Psoas muscle (tissue), 8 donors: ENCODE measurements around the gene AK2. TPM values are rescaled to one million over a fixed set of nuclear protein-coding genes. Genes with fewer than 3 reads are reported as not detected.
A peak's percentile ranks its signal among the peaks of the same experiment; 100 is the strongest.
"Not testable (repeated sequence)": the region's sequence is repeated elsewhere in the genome, so short reads cannot be mapped to it uniquely, and the experiment has no call there.

Experiments
- ATAC-seq, 4 donors: fragments of 200-7000 bp; cut with Tn5 transposase; one replicate each; pipeline ENCODE4 v1.9.1; 2020; ENCODE audit warnings: moderate library complexity in 3 of 4, mild to moderate bottlenecking in 2 of 4
- DNase-seq, 2 donors: peaks; one replicate each; pipeline ENCODE4 v3.0.0-alpha.2; 2020
- H3K27ac ChIP-seq: fragments of 200-600 bp; one replicate; pipeline ENCODE4 v1.8.0; 2022
- H3K27me3 ChIP-seq, 3 donors: fragments of 200-600 bp in 1 of 3; one replicate each; pipeline versions ENCODE4 v1.6.1 to v1.8.0; 2013 to 2022; ENCODE audit warnings: low read length in 2 of 3, mild to moderate bottlenecking in 2 of 3, moderate library complexity in 1 of 3; ENCODE audit not compliant: insufficient read depth in 3 of 3
- H3K36me3 ChIP-seq, 2 donors: fragments of 200-600 bp in 1 of 2; one replicate each; pipeline versions ENCODE4 v1.6.1 to v1.8.0; 2013 to 2022; ENCODE audit warnings: low read depth in 1 of 2, mild to moderate bottlenecking in 1 of 2, moderate library complexity in 1 of 2; ENCODE audit not compliant: insufficient read depth in 1 of 2
- H3K4me1 ChIP-seq: fragments of 200-600 bp; one replicate; pipeline ENCODE4 v1.8.0; 2022
- H3K4me3 ChIP-seq: fragments of 200-600 bp; one replicate; pipeline ENCODE4 v1.8.0; 2022; ENCODE audit warnings: mild to moderate bottlenecking
- H3K9me3 ChIP-seq: fragments of 200-600 bp; one replicate; pipeline ENCODE4 v1.8.0; 2022
- CTCF ChIP-seq: fragments of 200-600 bp; IDR thresholded peaks from one replicate; pipeline ENCODE4 v1.8.0; 2022; ENCODE audit warnings: antibody characterized with exemption
- WGBS, 3 donors: extraction: QIAGEN DNeasy Blood & Tissue Kit; methylation state at CpG; one replicate each; pipeline versions ENCODE4 v1.1.6 to v1.1.7; 2013; 5-methylcytosine and 5-hydroxymethylcytosine counted together
- intact Hi-C, 2 donors: fragments of 100-400 bp; cut with DNase I; formaldehyde crosslinking; loops; one replicate each; pipeline versions ENCODE4 v1.11.0 to v1.14.2; 2022
- polyA plus RNA-seq, 3 donors: library from polyadenylated mRNA; stranded (reverse); fragments of 200-250 nt; gene quantifications; one replicate each; pipeline ENCODE4 v1.2.3, GENCODE V29; 2013
- total RNA-seq, 4 donors: library from RNA; stranded (reverse); fragmentation: NEBNext Ultra II Directional in 2 of 4; extraction: Animal tissue kit (Norgen Biotek cat#: 25700) in 2 of 4; gene quantifications; one replicate each; pipeline versions ENCODE4 v1.2.1 to v1.2.4, GENCODE V29; 2021 to 2023
- donor health status: healthy with polysubstance abuse.
- donor health status: DM: no; HTN: no; CAD: no; lungs with moderate emphysema.
- donor health status: Bipolar disorder and iron deficiency.
- donor health status: healthy.
- donor health status: DM: yes; HTN: yes; CAD: no.
- donor health status: DM: no; HTN: no; CAD: no.
- donor health status: DM: no; HTN: no; CAD: no.
- donor health status: DM: yes; HTN: yes; CAD: no.

Gene AK2
- total and polyA plus RNA-seq, 7 donors = 108 to 270 (median 152) TPM

- intact Hi-C loops = no loop called here
- TF ChIP-seq CTCF = no peak
- Histone ChIP-seq H3K9me3 (no peaks in the 10 kb centered on the region), H3K4me3 (no peak overlapping the region), H3K36me3 (peaks cover 0 to 3% of the 10 kb centered on the region in 2 donors), H3K27ac (peak overlapping the region; percentile 30), H3K4me1 (peaks cover 35% of the 10 kb centered on the region), H3K27me3 (no peaks in the 10 kb centered on the region)
- ATAC-seq = peak in 2 of 4 donors; percentile 2 to 17
- DNase-seq = no peak
- 47 to 64% (median 49%) methylated on average over 2 of the region's 2 CpGs for WGBS, 3 donors
Observed at GRCh38 chr1:32997381-32997891, 39.2 kb downstream of the AK2 start.

- 92 to 98% (median 96%) methylated on average over 8 of the region's 8 CpGs for WGBS, 3 donors
- peaks cover 45% of the 10 kb centered on the region for H3K4me1 ChIP-seq
- H3K27me3 ChIP-seq, H3K36me3 ChIP-seq, intact Hi-C loops, DNase-seq, H3K27ac ChIP-seq, H3K4me3 ChIP-seq, ATAC-seq, H3K9me3 ChIP-seq: not testable (repeated sequence)
Observed at GRCh38 chr1:32993324-32993636, 43.4 kb downstream of the AK2 start.

GRCh38 chr1:32992489-32993323 lies 44.0 kb downstream of the AK2 start:
- DNase-seq = peak; percentile 81 to 85
- H3K4me3 ChIP-seq = no peak overlapping the region
- ATAC-seq = peak; percentile 59 to 78 (median 66)
- peak overlapping the region; percentile 58 for H3K27ac ChIP-seq
- intact Hi-C loops = no loop called here
- 57 to 68% (median 62%) methylated on average over 7 of the region's 7 CpGs for WGBS, 3 donors
- no peaks in the 10 kb centered on the region for H3K27me3 ChIP-seq
- no peaks in the 10 kb centered on the region for H3K36me3 ChIP-seq
- H3K9me3 ChIP-seq = no peaks in the 10 kb centered on the region
- peaks cover 40% of the 10 kb centered on the region for H3K4me1 ChIP-seq
- no peak for TF ChIP-seq CTCF

- DNase-seq = no peak
- Histone ChIP-seq H3K27ac (peak overlapping the region; percentile 58), H3K4me3 (no peak overlapping the region), H3K27me3 (no peaks in the 10 kb centered on the region), H3K36me3 (no peaks in the 10 kb centered on the region), H3K4me1 (peaks cover 32% of the 10 kb centered on the region), H3K9me3 (no peaks in the 10 kb centered on the region)
- ATAC-seq = peak in 2 of 4 donors; percentile 4
- intact Hi-C loops = no loop called here
- TF ChIP-seq CTCF = no peak
- 74 to 80% (median 77%) methylated on average over 9 of the region's 9 CpGs for WGBS, 3 donors
Observed at GRCh38 chr1:32991819-32992488, 44.7 kb downstream of the AK2 start.

GRCh38 chr1:32991386-32991785 lies 45.3 kb downstream of the AK2 start:
- Histone ChIP-seq H3K4me3 (no peak overlapping the region), H3K9me3 (no peaks in the 10 kb centered on the region), H3K27me3 (no peaks in the 10 kb centered on the region), H3K4me1 (peaks cover 30% of the 10 kb centered on the region), H3K27ac (no peak overlapping the region), H3K36me3 (no peaks in the 10 kb centered on the region)
- no peak for TF ChIP-seq CTCF
- ATAC-seq (peak in 1 of 4 donors; percentile 12), DNase-seq (no peak)
- intact Hi-C loops = no loop called here
- 79 to 85% (median 85%) methylated on average over 5 of the region's 5 CpGs for WGBS, 3 donors
